ENCODE measurements around the gene AGMAT. TPM values are rescaled to one million over a fixed set of nuclear protein-coding genes. Genes with fewer than 3 reads are reported as not detected.
A peak's percentile ranks its signal among the peaks of the same experiment; 100 is the strongest.

The AGMAT gene
- total RNA-seq, 4 donors from 2014 or later: not detected

DNA sequence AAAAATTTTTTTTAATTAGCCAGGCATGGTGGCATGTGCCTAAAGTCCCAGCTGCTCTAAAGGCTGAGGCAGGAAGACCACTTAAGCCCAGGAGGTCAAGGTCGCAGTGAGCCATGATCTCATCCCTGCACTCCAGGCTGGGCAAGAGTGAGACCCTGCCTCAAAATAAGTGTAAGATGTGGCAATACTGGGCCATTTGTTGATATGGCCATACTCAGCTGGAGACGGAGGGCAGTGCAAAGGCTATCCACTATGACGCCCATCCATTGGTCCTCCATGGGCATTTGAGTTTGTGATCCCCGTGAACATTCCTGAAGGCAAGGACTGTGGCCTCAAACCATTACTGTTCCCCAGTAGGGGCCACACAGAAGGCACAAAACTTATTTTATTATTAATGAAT is 62.3 kb downstream of the AGMAT start:
- H3K36me3 ChIP-seq: peaks cover 0 to 11% (median 0%) of the 10 kb centered on the region in 3 donors
- DNase-seq (ENCODE audit: low spot score in 2 of 2): no peak
- no peaks in the 10 kb centered on the region for H3K27me3 ChIP-seq
- H3K27ac ChIP-seq: peak overlapping the region in 1 of 4 donors; percentile 97
- no peak overlapping the region for H3K4me3 ChIP-seq
- 91 to 95% methylated on average over 4 of the region's 4 CpGs for WGBS, 2 donors
- TF ChIP-seq POLR2A (IDR thresholded peaks at IDR 0.05) (no peak), EP300 (IDR thresholded peaks at IDR 0.05) (no peak)
- TF ChIP-seq, protein P1, sequence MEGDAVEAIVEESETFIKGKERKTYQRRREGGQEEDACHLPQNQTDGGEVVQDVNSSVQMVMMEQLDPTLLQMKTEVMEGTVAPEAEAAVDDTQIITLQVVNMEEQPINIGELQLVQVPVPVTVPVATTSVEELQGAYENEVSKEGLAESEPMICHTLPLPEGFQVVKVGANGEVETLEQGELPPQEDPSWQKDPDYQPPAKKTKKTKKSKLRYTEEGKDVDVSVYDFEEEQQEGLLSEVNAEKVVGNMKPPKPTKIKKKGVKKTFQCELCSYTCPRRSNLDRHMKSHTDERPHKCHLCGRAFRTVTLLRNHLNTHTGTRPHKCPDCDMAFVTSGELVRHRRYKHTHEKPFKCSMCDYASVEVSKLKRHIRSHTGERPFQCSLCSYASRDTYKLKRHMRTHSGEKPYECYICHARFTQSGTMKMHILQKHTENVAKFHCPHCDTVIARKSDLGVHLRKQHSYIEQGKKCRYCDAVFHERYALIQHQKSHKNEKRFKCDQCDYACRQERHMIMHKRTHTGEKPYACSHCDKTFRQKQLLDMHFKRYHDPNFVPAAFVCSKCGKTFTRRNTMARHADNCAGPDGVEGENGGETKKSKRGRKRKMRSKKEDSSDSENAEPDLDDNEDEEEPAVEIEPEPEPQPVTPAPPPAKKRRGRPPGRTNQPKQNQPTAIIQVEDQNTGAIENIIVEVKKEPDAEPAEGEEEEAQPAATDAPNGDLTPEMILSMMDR (IDR thresholded peaks at IDR 0.05): no peak
- H3K4me1 ChIP-seq: peaks cover 0 to 28% (median 13%) of the 10 kb centered on the region in 4 donors
- no peaks in the 10 kb centered on the region for H3K9me3 ChIP-seq

Small RNA genes lying within 50 kb of the gene (small RNA-seq; reads per million reads assigned to genes)
- not detected for gene CD24P1
- not detected for gene RNU7-179P
- not detected for gene SCARNA21B

Other genes with a start within 250 kb of the AGMAT start
- 10 to 100 TPM; 17.0 to 61.5 (median 29.6) TPM for gene EFHD2, start 175.2 kb downstream of the AGMAT start, total RNA-seq
- gene CTRC, start 146.6 kb downstream of the AGMAT start, total RNA-seq: 1 to 10 TPM in 3 of 4 donors, under 1 TPM in 1; 0.98 to 5.7 (median 1.9) TPM
- 1 to 10 TPM in 3 of 4 donors, under 1 TPM in 1; 0.42 to 9.3 (median 1.5) TPM for gene CELA2A, start 128.3 kb downstream of the AGMAT start, total RNA-seq
- not detected for gene CELA2B, start 108.9 kb downstream of the AGMAT start, total RNA-seq
- gene CASP9, start 60.8 kb downstream of the AGMAT start, total RNA-seq: 10 to 100 TPM; 39.6 to 82.8 (median 51.7) TPM
- 10 to 100 TPM; 11.4 to 35.0 (median 26.3) TPM for gene DNAJC16, start 58.2 kb downstream of the AGMAT start, total RNA-seq
- gene DDI2, start 32.4 kb upstream of the AGMAT start, total RNA-seq: 10 to 100 TPM; 41.7 to 79.8 (median 61.8) TPM
- 10 to 100 TPM; 54.0 to 80.4 (median 57.1) TPM for gene PLEKHM2, start 99.3 kb upstream of the AGMAT start, total RNA-seq
- 10 to 100 TPM in 1 of 4 donors, 1 to 10 TPM in 3; 2.8 to 23.7 (median 3.3) TPM for gene SLC25A34, start 151.2 kb upstream of the AGMAT start, total RNA-seq
- gene TMEM82, start 157.4 kb upstream of the AGMAT start, total RNA-seq: not detected
- 10 to 100 TPM; 33.3 to 46.5 (median 44.1) TPM for gene FBLIM1, start 173.7 kb upstream of the AGMAT start, total RNA-seq
- gene UQCRHL, start 222.6 kb upstream of the AGMAT start, total RNA-seq: 1 to 10 TPM; 1.1 to 2.5 (median 1.4) TPM

Measured in tibial nerve (tissue), 4 donors.